IMR-90 (cell line): Measurements from ENCODE around the gene TLR6. TPM values are rescaled to one million over a fixed set of nuclear protein-coding genes. Genes with fewer than 3 reads are reported as not detected.

Source experiments
- ATAC-seq: fragments of 200-7000 bp; cut with Tn5 transposase; 2 replicates; pipeline ENCODE4 v1.9.1; 2020; ENCODE audit warnings: low read depth, mild to moderate bottlenecking, moderate library complexity
- BruUV-seq: library from RNA; stranded (reverse); fragments of 400-500 nt; replicated peaks from 2 replicates; lab custom pipeline; 2021; lab: Mats Ljungman, UMichigan
- CTCF ChIA-PET: fragments of 300-600 bp; formaldehyde crosslinking; extraction: SDS; loops from one replicate; lab custom pipeline; 2021; ENCODE audit warnings: antibody characterized with exemption; lab: Yijun Ruan, JAX
- POLR2A ChIA-PET: fragments of 300-600 bp; sonication (Branson Sonifier 250); formaldehyde crosslinking; loops from one replicate; lab custom pipeline; 2022; ENCODE audit warnings: antibody characterized with exemption; ENCODE audit not compliant: unreplicated experiment; lab: Charles Lee
- DNase-seq: peaks from one replicate; pipeline ENCODE4 v3.0.0; 2013
- H2AFZ ChIP-seq: replicated peaks from 2 replicates; pipeline ENCODE3; 2013; ENCODE audit warnings: low read length, mild to moderate bottlenecking; ENCODE audit not compliant: poor library complexity
- H2AK5ac ChIP-seq: 2 replicates; pipeline ENCODE4 v1.6.1; 2013; ENCODE audit warnings: low read depth, low read length, inconsistent platforms
- H2AK9ac ChIP-seq: replicated peaks from 2 replicates; pipeline ENCODE3; 2013; ENCODE audit warnings: mild to moderate bottlenecking, low read depth, low read length, moderate library complexity; ENCODE audit not compliant: poor library complexity
- H2BK120ac ChIP-seq: 2 replicates; pipeline ENCODE4 v1.6.1; 2013; ENCODE audit warnings: low read depth, low read length, inconsistent platforms
- H2BK15ac ChIP-seq: 3 replicates; pipeline ENCODE4 v1.6.1; 2013; ENCODE audit warnings: low read depth, low read length, inconsistent platforms
- H2BK20ac ChIP-seq: 2 replicates; pipeline ENCODE4 v1.6.1; 2013; ENCODE audit warnings: low read depth, mild to moderate bottlenecking, inconsistent platforms, low read length, moderate library complexity
- H2BK5ac ChIP-seq: 2 replicates; pipeline ENCODE4 v1.6.1; 2013; ENCODE audit warnings: mild to moderate bottlenecking, low read depth, low read length, inconsistent platforms; ENCODE audit not compliant: poor library complexity, severe bottlenecking
- H3K14ac ChIP-seq: replicated peaks from 2 replicates; pipeline ENCODE4 v1.6.1; 2013; ENCODE audit warnings: low read depth, low read length, inconsistent platforms
- H3K18ac ChIP-seq: 2 replicates; pipeline ENCODE4 v1.6.1; 2013; ENCODE audit warnings: low read depth, low read length, control low read depth
- H3K23ac ChIP-seq: 2 replicates; pipeline ENCODE4 v1.6.1; 2013; ENCODE audit warnings: low read depth, low read length, inconsistent platforms
- H3K27ac ChIP-seq: 2 replicates; pipeline ENCODE4 v1.5.1; 2013; ENCODE audit warnings: mild to moderate bottlenecking, control low read depth, low read length; ENCODE audit not compliant: insufficient read depth
- H3K27me3 ChIP-seq: 2 replicates; pipeline ENCODE4 v1.6.1; 2013; ENCODE audit warnings: low read length; ENCODE audit not compliant: control insufficient read depth, insufficient read depth
- H3K36me3 ChIP-seq: 2 replicates; pipeline ENCODE4 v1.6.1; 2013; ENCODE audit warnings: low read length, mixed read lengths; ENCODE audit not compliant: control insufficient read depth, insufficient read depth
- H3K4ac ChIP-seq: 2 replicates; pipeline ENCODE4 v1.6.1; 2013; ENCODE audit warnings: low read depth, low read length, inconsistent platforms
- H3K4me1 ChIP-seq: 2 replicates; pipeline ENCODE4 v1.6.1; 2013; ENCODE audit warnings: low read length, mixed read lengths; ENCODE audit not compliant: control insufficient read depth, insufficient read depth
- H3K4me2 ChIP-seq: 2 replicates; pipeline ENCODE4 v1.6.1; 2013; ENCODE audit warnings: low read depth, mild to moderate bottlenecking, control low read depth, low read length, moderate library complexity
- H3K4me3 ChIP-seq: 2 replicates; pipeline ENCODE4 v1.5.1; 2013; ENCODE audit warnings: low read depth, mild to moderate bottlenecking, control low read depth, low read length, moderate library complexity; ENCODE audit not compliant: insufficient read depth
- H3K56ac ChIP-seq: 2 replicates; pipeline ENCODE4 v1.6.1; 2013; ENCODE audit warnings: low read length, inconsistent platforms; ENCODE audit not compliant: insufficient read depth; ENCODE audit errors: extremely low read depth
- H3K79me1 ChIP-seq, 2 experiments: 2 replicates each; pipeline ENCODE4 v1.6.1; 2013; ENCODE audit warnings: low read length in 2 of 2, inconsistent platforms in 1 of 2, low read depth in 1 of 2
- H3K9ac ChIP-seq: 2 replicates; pipeline ENCODE4 v1.6.1; 2013; ENCODE audit warnings: low read depth, low read length, control low read depth
- H3K9me1 ChIP-seq: 2 replicates; pipeline ENCODE4 v1.6.1; 2013; ENCODE audit warnings: low read length, inconsistent platforms; ENCODE audit not compliant: insufficient read depth
- H3K9me3 ChIP-seq: 2 replicates; pipeline ENCODE4 v1.6.1; 2013; ENCODE audit warnings: low read length; ENCODE audit not compliant: control insufficient read depth, insufficient read depth
- H4K20me1 ChIP-seq: 2 replicates; pipeline ENCODE4 v1.6.1; 2013; ENCODE audit warnings: low read length, inconsistent platforms; ENCODE audit not compliant: insufficient read depth
- H4K5ac ChIP-seq: 2 replicates; pipeline ENCODE4 v1.6.1; 2013; ENCODE audit warnings: mild to moderate bottlenecking, low read depth, low read length, control low read depth
- H4K8ac ChIP-seq, 2 experiments: 2 replicates each; pipeline ENCODE4 v1.6.1; 2013; ENCODE audit warnings: low read depth in 2 of 2, low read length in 2 of 2, control low read depth in 1 of 2, inconsistent platforms in 1 of 2
- H4K91ac ChIP-seq: 2 replicates; pipeline ENCODE4 v1.6.1; 2013; ENCODE audit warnings: low read depth, low read length, inconsistent platforms; ENCODE audit not compliant: insufficient read depth
- BHLHE40 ChIP-seq: fragments of 150-350 bp; IDR thresholded peaks from 2 replicates; pipeline ENCODE4 v1.6.1; 2016; ENCODE audit warnings: mild to moderate bottlenecking, low read depth, low read length
- CEBPB ChIP-seq: IDR thresholded peaks from 2 replicates; pipeline ENCODE4 v1.6.1; 2012; ENCODE audit warnings: low read depth, low read length, improper control_type of control experiment
- CHD1 ChIP-seq: IDR thresholded peaks from 2 replicates; pipeline ENCODE4 v1.6.1; 2012; ENCODE audit warnings: low read depth, low read length, improper control_type of control experiment
- CTCF ChIP-seq: conservative IDR thresholded peaks from 2 replicates; pipeline ENCODE4 v1.5.1; 2012; ENCODE audit warnings: mild to moderate bottlenecking, low read depth, low read length, improper control_type of control experiment
- MAFK ChIP-seq: IDR thresholded peaks from 2 replicates; pipeline ENCODE4 v1.6.1; 2012; ENCODE audit warnings: low read depth, low read length, improper control_type of control experiment
- MAZ ChIP-seq: IDR thresholded peaks from 2 replicates; pipeline ENCODE4 v1.6.1; 2012; ENCODE audit warnings: low read depth, mild to moderate bottlenecking, low read length, improper control_type of control experiment, moderate library complexity, borderline replicate concordance
- MXI1 ChIP-seq: IDR thresholded peaks from 2 replicates; pipeline ENCODE4 v1.6.1; 2012; ENCODE audit warnings: low read depth, mild to moderate bottlenecking, low read length, moderate library complexity, borderline replicate concordance
- NFE2L2 ChIP-seq: fragments of 150-350 bp; IDR thresholded peaks from 2 replicates; pipeline ENCODE4 v1.6.1; 2016; ENCODE audit warnings: low read depth, mild to moderate bottlenecking, low read length
- RAD21 ChIP-seq: IDR thresholded peaks from 2 replicates; pipeline ENCODE4 v1.6.1; 2012; ENCODE audit warnings: low read length, improper control_type of control experiment
- RCOR1 ChIP-seq: IDR thresholded peaks from 2 replicates; pipeline ENCODE4 v1.6.1; 2012; ENCODE audit warnings: mild to moderate bottlenecking, low read length, improper control_type of control experiment; ENCODE audit not compliant: insufficient replicate concordance
- RFX5 ChIP-seq: IDR thresholded peaks from 2 replicates; pipeline ENCODE4 v1.8.0; 2012; ENCODE audit warnings: low read depth, mild to moderate bottlenecking, low read length, moderate library complexity
- SMC3 ChIP-seq: fragments of 150-350 bp; IDR thresholded peaks from 2 replicates; pipeline ENCODE4 v1.6.1; 2016; ENCODE audit warnings: low read depth, mild to moderate bottlenecking, antibody characterized with exemption, low read length, moderate library complexity
- USF2 ChIP-seq: fragments of 150-350 bp; IDR thresholded peaks from 2 replicates; pipeline ENCODE4 v1.6.1; 2017; ENCODE audit warnings: mild to moderate bottlenecking, antibody characterized with exemption, low read length, low read depth
- WGBS, 2 experiments: methylation state at CpG; one replicate each; pipeline versions ENCODE4 v1.1.5 to v1.1.7; 2013; ENCODE audit warnings: missing lambda C conversion rate in 2 of 2; ENCODE audit not compliant: insufficient read length in 1 of 2; ENCODE audit errors: extremely low coverage in 2 of 2; 5-methylcytosine and 5-hydroxymethylcytosine counted together
- dilution Hi-C: fragments of 300-500 bp; cut with HindIII; formaldehyde crosslinking; loops from one replicate; pipeline ENCODE4 v1.14.3; 2018; ENCODE audit warnings: low sequenced_read_pairs; ENCODE audit not compliant: unreplicated experiment
- in situ Hi-C: fragments of 300-500 bp; cut with MboI; formaldehyde crosslinking; loops from 3 replicates; pipeline ENCODE4 v1.14.3; 2019; ENCODE audit warnings: low sequenced_read_pairs, inconsistent platforms, mixed read lengths
- intact Hi-C: fragments of 100-400 bp; cut with micrococcal nuclease; formaldehyde crosslinking; loops from 2 replicates; pipeline ENCODE4 v1.10.0; 2022
- polyA plus RNA-seq, 3 experiments: library from polyadenylated mRNA; depleted of rRNA; stranded (reverse); fragments of >200 nt; gene quantifications; 2 replicates each; pipeline ENCODE4 v1.2.3, GENCODE V29; 2012; ENCODE audit warnings: low replicate concordance in 1 of 3
- total RNA-seq: library from RNA; depleted of rRNA; stranded (reverse); fragments of >200 nt; gene quantifications from 2 replicates; pipeline ENCODE4 v1.2.3, GENCODE V29; 2012

Gene TLR6
- total and polyA plus RNA-seq, 2 of the 4 experiments (the other 2 are of a cell fraction) = 1.4 to 3.9 TPM

- peak; percentile 56 for TF ChIP-seq RAD21
Observed at GRCh38 chr4:38856524-38857337, at the start of gene TLR6 (continued).

- Histone ChIP-seq H2BK20ac (no peak overlapping the region), H2BK15ac (no peak overlapping the region), H3K9me1 (peaks cover 11% of the 10 kb centered on the region), H3K4me1 (0 out of 2 replicates have a peak, but pooled peaks cover 2% of the 10 kb centered on the region), H3K79me1 (peaks cover 53 to 67% of the 10 kb centered on the region in 2 experiments), H3K4me3 (no peak overlapping the region), H3K4me2 (no peak overlapping the region), H2BK120ac (no peak overlapping the region), H4K8ac (peak overlapping the region in 1 of 2 experiments; percentile 22; a peak in 1 of 4 replicates), H4K20me1 (0 out of 2 replicates have a peak, but pooled peaks cover 4% of the 10 kb centered on the region), H3K36me3 (peaks cover 60% of the 10 kb centered on the region), H2AK5ac (no peak overlapping the region; the same call in 1 of the 2 replicates), H2AFZ (no peak overlapping the region), H4K91ac (no peak overlapping the region), H3K4ac (no peak overlapping the region), H3K18ac (no peak overlapping the region), H3K27me3 (no peaks in the 10 kb centered on the region), H3K9ac (no peak overlapping the region), H2BK5ac (no peak overlapping the region), H3K9me3 (no peaks in the 10 kb centered on the region), H3K23ac (peak overlapping the region; percentile 37; the same call in 1 of the 2 replicates), H3K27ac (peak overlapping the region; percentile 37; the same call in 1 of the 2 replicates), H4K5ac (no peak overlapping the region), H3K56ac (no peak overlapping the region), H2AK9ac (no peak overlapping the region), H3K14ac (no peak overlapping the region)
- ATAC-seq (no peak), DNase-seq (no peak)
- no CpG with 5 or more reads among the region's 10 CpGs for WGBS, 2 experiments
- ChIA-PET POLR2A (no interaction called here), CTCF (no interaction called here)
- in situ Hi-C loops = no loop called here
- dilution Hi-C loops = no loop called here
- intact Hi-C loops = no loop called here
- no TSS peak for BruUV-seq
- TF ChIP-seq MXI1 = no peak
- no peak for TF ChIP-seq CEBPB
- no peak for TF ChIP-seq BHLHE40
- TF ChIP-seq MAZ = no peak
- TF ChIP-seq RCOR1 = no peak
- TF ChIP-seq NFE2L2 = no peak
- no peak for TF ChIP-seq CTCF
- no peak for TF ChIP-seq USF2
- no peak for TF ChIP-seq CHD1
- TF ChIP-seq MAFK = no peak
- TF ChIP-seq RFX5 = no peak
- TF ChIP-seq SMC3 = no peak
Observed at GRCh38 chr4:38905652-38906385, 49.2 kb upstream of the TLR6 start.
